HFFc6 (cell line): ENCODE measurements around the gene KCNJ3. TPM values are rescaled to one million over a fixed set of nuclear protein-coding genes. Genes with fewer than 3 reads are reported as not detected.

Experiments
- DNase-seq: peaks from one replicate; pipeline ENCODE4 v3.0.0-alpha.2; 2018
- H3K27ac Mint-ChIP-seq: 2 replicates; pipeline ENCODE4 v1.8.0; 2020; ENCODE audit warnings: mild to moderate bottlenecking, mixed read lengths
- H3K27me3 Mint-ChIP-seq: 2 replicates; pipeline ENCODE4 v1.8.0; 2021; ENCODE audit warnings: mild to moderate bottlenecking, moderate library complexity, mixed read lengths; ENCODE audit not compliant: insufficient read depth
- H3K36me3 Mint-ChIP-seq: 2 replicates; pipeline ENCODE4 v1.8.0; 2021; ENCODE audit warnings: low read depth, mixed read lengths
- H3K4me1 Mint-ChIP-seq: 2 replicates; pipeline ENCODE4 v1.8.0; 2020; ENCODE audit warnings: low read depth, mixed read lengths
- H3K4me3 Mint-ChIP-seq: 2 replicates; pipeline ENCODE4 v1.8.0; 2020; ENCODE audit warnings: mild to moderate bottlenecking, moderate library complexity, mixed read lengths
- H3K9me3 Mint-ChIP-seq: 2 replicates; pipeline ENCODE4 v1.8.0; 2020; ENCODE audit warnings: mild to moderate bottlenecking, mixed read lengths
- CTCF ChIP-seq: fragments of 200-600 bp; sonication (generic); IDR thresholded peaks from 2 replicates; pipeline ENCODE4 v1.5.0; 2021; ENCODE audit warnings: antibody characterized with exemption, mild to moderate bottlenecking
- total RNA-seq, 6 experiments: library from RNA; stranded (reverse); fragmentation: NEBNext Ultra II Directional; extraction: Animal tissue kit (Norgen Biotek cat#: 25700); gene quantifications; 2 replicates in 1 of 6; 3 replicates in 5 of 6; pipeline ENCODE4 v1.2.3, GENCODE V29; 2021

Gene KCNJ3
- total RNA-seq, 6 experiments from 2014 or later, result not detected

- H3K36me3 Mint-ChIP-seq, result peaks cover 3% of the 10 kb centered on the region; the same call in 1 of the 2 replicates
These were observed 199.8 kb downstream of the KCNJ3 start for GRCh38 chr2:154898269-154898668.

GRCh38 chr2:154901063-154901462, 202.6 kb downstream of the KCNJ3 start:
- Mint-ChIP-seq H3K4me3 (no peak overlapping the region), H3K36me3 (peaks cover 3% of the 10 kb centered on the region; the same call in 1 of the 2 replicates), H3K27ac (no peak overlapping the region), H3K9me3 (peaks cover 33% of the 10 kb centered on the region), H3K27me3 (no peaks in the 10 kb centered on the region), H3K4me1 (no peaks in the 10 kb centered on the region)
- DNase-seq, result no peak
- no peak for TF ChIP-seq CTCF

More at GRCh38 chr2:154898269-154898668, 199.8 kb downstream of the KCNJ3 start:
- no peaks in the 10 kb centered on the region for H3K4me1 Mint-ChIP-seq
- H3K9me3 Mint-ChIP-seq, result peaks cover 28% of the 10 kb centered on the region
- TF ChIP-seq CTCF, result no peak
- no peak for DNase-seq
- H3K27ac Mint-ChIP-seq, result no peak overlapping the region
- no peak overlapping the region for H3K4me3 Mint-ChIP-seq
- no peaks in the 10 kb centered on the region for H3K27me3 Mint-ChIP-seq
